KBM-7 (cell line): ENCODE measurements around the gene CD200R1L.

ENCODE experiments used
- DNase-seq: peaks from one replicate; pipeline ENCODE4 v3.0.0-alpha.2; 2015
- in situ Hi-C: fragments of 300-500 bp; cut with MboI; formaldehyde crosslinking; loops from 2 replicates; pipeline ENCODE4 v1.14.3; 2020; ENCODE audit warnings: low sequenced_read_pairs, low pct_unique_long_range_greater_than_20kb, mixed read lengths

Gene CD200R1L

GRCh38 chr3:112774293-112774926 is 72.3 kb downstream of the CD200R1L start:
- in situ Hi-C loops, result no loop called here
- DNase-seq, result no peak

- DNase-seq, result no peak
- in situ Hi-C loops, result no loop called here
Measured at GRCh38 chr3:112773864-112774263, 72.8 kb downstream of the CD200R1L start.

- no peak for DNase-seq
- in situ Hi-C loops, result no loop called here
Measured at GRCh38 chr3:112770951-112771350, 75.7 kb downstream of the CD200R1L start.

- in situ Hi-C loops, result no loop called here
Measured at GRCh38 chr3:112770032-112770626, 76.5 kb downstream of the CD200R1L start.

GRCh38 chr3:112769286-112769978 is 77.2 kb downstream of the CD200R1L start:
- in situ Hi-C loops, result no loop called here
- no peak for DNase-seq

More at GRCh38 chr3:112770032-112770626, 76.5 kb downstream of the CD200R1L start:
- no peak for DNase-seq

GRCh38 chr3:112767777-112768176 is 78.9 kb downstream of the CD200R1L start:
- DNase-seq, result no peak
- in situ Hi-C loops, result no loop called here

- in situ Hi-C loops, result no loop called here
- DNase-seq, result peak; percentile 77
Measured at GRCh38 chr3:112767177-112767576, 79.5 kb downstream of the CD200R1L start.
